ENCODE results near the gene MOSMO. TPM values are rescaled to one million over a fixed set of nuclear protein-coding genes. Genes with fewer than 3 reads are reported as not detected.
"Not testable (repeated sequence)": the region's sequence is repeated elsewhere in the genome, so short reads cannot be mapped to it uniquely, and the experiment has no call there.

MOSMO gene
- total RNA-seq, 1 experiment from 2014 or later, result 20.4 TPM

GRCh38 chr16:22002047-22002446, 5.9 kb upstream of the MOSMO start:
- not testable (repeated sequence) for DNase-seq (ENCODE audit: low spot score)

GRCh38 chr16:22003195-22003594, 4.7 kb upstream of the MOSMO start:
- DNase-seq (ENCODE audit: low spot score), result no peak

- no peak for DNase-seq (ENCODE audit: low spot score)
Measured at GRCh38 chr16:22004341-22004740, 3.6 kb upstream of the MOSMO start.

DNA sequence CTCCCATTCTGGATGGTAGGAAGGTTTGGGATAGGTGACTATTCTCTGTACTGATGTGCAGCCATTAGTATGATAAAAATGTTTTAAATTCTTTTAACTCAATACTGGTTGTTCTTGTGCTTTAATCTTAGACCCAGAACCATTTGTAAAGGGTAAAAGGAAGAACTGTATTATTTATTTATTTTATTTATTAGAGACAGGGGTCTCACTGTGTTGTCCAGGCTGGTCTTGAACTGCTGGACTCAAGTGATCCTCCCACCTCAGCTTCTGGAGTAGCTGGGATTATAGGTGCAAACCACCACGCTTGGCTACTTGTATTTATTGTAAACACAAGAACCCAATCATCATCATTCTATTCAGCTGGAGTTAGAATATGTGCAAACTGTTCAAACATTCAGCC, 2.2 kb upstream of the MOSMO start:
- no peak for DNase-seq (ENCODE audit: low spot score)

- DNase-seq (ENCODE audit: low spot score), result no peak
Measured at GRCh38 chr16:22006636-22007035, 1.3 kb upstream of the MOSMO start.

GRCh38 chr16:22007159-22007508, 777 bp upstream of the MOSMO start:
- no peak for DNase-seq (ENCODE audit: low spot score)

- no peak for DNase-seq (ENCODE audit: low spot score)
Measured at GRCh38 chr16:22008215-22009059, 526 bp downstream of the MOSMO start.

GRCh38 chr16:22010902-22011301, 3.0 kb downstream of the MOSMO start:
- DNase-seq (ENCODE audit: low spot score), result no peak

DNA sequence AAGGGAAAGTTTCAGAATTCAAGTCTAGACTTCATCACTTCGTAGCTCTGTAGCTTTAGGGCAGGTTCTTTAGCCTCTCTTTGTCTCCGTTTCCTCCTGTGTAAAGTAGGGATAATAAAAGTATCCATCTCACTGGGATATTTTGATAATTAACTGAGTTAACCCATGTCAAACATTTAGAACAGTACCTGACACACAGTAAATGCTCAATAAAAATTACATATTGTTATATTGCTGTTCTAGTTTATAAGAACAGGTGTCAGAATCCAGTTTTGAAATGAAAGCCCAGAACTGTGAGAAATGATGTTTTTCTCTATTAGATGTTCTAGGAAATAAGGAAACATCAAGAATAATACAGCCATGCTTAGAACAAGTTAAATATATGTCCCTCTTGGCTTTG, 4.3 kb downstream of the MOSMO start:
- no peak for DNase-seq (ENCODE audit: low spot score)

DNA sequence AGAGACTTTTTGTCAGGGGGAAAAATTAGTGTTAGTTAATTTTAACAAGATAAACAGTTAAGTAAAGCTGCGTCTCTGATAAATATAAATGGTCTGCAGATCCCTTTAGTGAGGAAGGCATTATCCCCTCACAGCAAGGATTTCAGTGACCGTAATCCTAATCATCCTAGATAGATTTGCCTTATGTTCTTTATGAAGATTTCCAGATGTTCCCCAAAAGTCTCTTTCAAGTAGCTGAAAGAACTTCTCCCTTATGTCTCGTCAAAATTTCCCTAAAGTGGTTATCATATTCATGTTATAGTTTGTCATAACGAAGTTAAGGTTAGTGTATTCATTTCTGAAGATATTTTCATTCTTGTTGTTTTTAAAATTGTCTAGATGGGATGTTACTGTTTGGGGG, 5.6 kb downstream of the MOSMO start:
- DNase-seq (ENCODE audit: low spot score), result no peak

DNA sequence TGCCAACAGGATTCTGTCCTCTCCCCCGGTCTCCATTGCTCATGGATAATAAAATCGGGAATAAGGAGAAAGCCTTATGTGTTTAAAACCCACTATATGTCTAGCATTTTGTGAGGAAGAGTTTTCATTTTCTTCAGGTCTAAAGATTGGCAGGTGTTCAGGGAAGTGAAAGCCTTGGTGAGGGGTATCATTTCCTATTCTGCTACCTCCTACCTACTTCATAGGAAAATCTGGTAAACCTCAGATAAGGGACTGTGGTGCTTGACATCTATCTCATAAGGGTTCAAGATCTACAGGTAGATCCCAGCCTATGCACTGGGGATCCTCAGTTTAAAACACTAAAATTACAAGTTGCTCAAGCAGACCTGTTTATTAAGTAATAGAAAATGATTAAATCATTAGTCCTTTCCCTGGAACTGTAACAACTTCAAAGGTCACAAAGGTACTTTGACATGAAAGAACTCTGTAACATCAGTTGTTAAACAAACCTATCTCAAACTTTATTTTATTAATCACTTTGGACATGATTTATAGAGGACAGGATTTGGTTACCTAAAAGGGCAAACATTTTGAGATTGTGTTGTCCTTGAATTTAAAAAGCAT, 6.5 kb downstream of the MOSMO start:
- DNase-seq (ENCODE audit: low spot score), result no peak

DNA sequence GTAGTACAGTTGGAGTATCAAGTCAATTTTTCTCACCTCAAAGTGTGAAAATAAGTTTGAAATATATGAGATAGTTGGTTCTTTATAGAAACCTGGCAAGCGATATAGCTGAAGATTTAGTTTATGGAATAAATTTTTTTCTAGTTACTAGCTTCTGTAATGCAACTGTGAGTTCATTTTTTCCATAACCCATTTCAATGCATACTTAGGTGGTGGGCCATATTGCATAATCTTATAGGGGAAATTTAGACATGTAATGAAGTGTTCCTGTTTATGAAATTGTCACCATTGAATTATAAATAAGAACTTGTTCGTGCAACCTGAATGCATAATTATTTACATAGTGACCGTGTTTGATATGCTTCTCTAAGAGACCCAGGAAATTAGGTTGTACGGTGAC, 9.0 kb downstream of the MOSMO start:
- no peak for DNase-seq (ENCODE audit: low spot score)

DNA sequence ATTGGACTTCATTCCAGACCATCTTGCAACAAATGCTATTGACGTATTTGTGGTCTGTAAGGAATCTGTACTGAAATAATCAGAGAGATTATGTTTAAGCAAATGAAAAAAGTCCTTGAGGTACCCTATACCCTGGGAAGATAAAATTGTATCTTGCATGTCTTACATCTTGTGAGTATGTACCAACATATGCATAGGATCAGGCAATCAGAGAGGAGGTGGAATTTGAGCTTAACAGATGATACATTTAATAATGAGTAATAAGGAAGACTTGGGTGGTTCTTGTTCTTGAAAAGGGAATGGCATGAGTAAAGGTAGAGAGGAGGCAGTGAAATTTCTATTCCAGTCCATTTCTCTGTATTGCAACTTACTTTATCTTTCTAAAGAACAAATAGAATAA, 10.6 kb downstream of the MOSMO start:
- no peak for DNase-seq (ENCODE audit: low spot score)

DNA sequence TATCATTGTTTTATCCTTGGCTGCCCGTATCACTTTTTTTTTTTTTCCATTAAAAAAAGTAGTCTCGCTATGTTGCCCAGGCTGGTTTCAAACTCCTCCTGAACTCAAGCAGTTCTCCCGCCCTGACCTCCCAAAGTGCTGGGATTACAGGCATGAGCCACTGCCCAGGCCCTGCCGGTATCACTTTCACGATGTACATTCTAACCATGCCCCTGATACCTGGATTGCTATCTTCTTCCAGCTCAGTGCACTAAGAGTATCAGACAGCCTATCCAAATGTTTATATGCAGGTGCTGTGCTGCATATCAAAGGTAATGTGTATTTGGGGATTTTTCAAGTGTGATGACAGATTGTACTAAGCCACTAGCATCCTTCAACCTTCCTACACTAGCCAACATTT, 14.2 kb downstream of the MOSMO start:
- no peak for DNase-seq (ENCODE audit: low spot score)

- DNase-seq (ENCODE audit: low spot score), result peak; percentile 72
Measured at GRCh38 chr16:22023505-22023904, 15.6 kb downstream of the MOSMO start.

GRCh38 chr16:22024785-22025184, 16.9 kb downstream of the MOSMO start:
- not testable (repeated sequence) for DNase-seq (ENCODE audit: low spot score)

DNA sequence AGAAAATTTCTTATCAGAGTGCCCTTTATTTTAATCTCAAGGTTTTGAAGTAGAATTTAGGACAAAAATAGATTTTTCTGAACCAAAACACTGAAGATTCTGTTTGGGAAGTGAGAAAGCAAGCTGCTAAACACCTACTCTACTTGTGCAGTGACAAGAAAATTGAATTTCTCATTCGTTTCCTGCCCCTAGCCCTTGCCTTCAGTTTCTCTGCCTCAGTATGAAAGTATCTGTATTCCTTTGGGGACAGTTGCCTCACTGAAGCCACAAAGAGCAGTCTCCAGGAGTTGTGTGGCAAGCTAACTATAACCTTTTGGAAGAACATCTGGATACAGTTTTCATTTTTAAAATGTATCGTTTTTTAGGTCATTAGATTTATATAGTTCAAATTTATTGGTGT, 19.7 kb downstream of the MOSMO start:
- no peak for DNase-seq (ENCODE audit: low spot score)

GRCh38 chr16:22029632-22030031, 21.7 kb downstream of the MOSMO start:
- no peak for DNase-seq (ENCODE audit: low spot score)

- peak; percentile 64 for DNase-seq (ENCODE audit: low spot score)
Measured at GRCh38 chr16:22030087-22030812, 22.3 kb downstream of the MOSMO start.

DNA sequence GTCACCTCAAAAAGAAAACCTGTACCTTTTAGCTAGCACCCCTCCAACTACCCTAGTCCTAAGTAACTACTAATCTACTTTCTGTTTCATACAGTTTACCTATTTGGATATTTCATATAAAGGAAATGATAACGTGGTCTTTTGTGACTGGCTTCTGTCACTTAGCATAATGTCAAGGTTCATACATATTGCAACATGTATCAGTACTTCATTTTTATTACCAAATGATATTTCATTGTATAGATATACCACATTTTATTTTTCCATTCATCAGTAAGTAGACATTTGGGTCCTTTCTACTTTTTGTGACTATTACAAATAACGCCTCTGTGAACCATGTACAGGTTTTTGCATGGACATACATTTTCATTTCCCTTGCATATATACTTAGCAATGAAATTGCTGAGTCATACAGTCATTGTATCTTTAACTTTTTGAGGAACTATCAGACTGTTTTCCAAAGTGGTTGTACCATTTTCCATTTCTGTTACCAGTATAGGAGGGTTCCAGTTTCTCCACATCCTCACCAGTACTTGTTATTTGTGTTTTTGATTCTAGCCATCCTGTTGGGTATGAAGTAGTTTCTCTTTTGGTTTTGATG, 23.7 kb downstream of the MOSMO start:
- DNase-seq (ENCODE audit: low spot score), result no peak

DNA sequence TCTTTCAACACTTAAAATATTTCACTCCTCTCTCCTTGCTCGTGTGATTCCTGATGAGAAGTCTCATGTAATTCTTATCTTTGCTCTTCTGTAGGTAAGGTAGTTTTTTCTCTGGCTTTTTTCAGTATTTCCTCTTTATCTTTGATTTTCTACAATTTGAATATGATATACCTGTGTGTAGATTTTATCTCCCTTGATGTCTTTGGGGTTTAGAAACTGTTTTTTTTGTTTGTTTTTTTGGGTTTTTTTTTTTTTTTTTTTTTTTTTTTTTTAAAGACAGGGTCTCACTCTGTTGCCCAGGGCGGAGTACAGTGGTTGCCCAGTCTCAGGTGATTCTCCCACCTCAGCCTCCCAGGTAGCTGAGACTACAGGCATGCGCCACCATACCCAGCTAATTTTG, 26.6 kb downstream of the MOSMO start:
- no peak for DNase-seq (ENCODE audit: low spot score)

GRCh38 chr16:22035153-22035552, 27.2 kb downstream of the MOSMO start:
- DNase-seq (ENCODE audit: low spot score), result no peak
